ENCODE measurements around the gene SBF1. TPM values are rescaled to one million over a fixed set of nuclear protein-coding genes. Genes with fewer than 3 reads are reported as not detected.

Gene SBF1
- total and polyA plus RNA-seq, 2 experiments from 2014 or later = 25.2 to 92.0 TPM

DNA sequence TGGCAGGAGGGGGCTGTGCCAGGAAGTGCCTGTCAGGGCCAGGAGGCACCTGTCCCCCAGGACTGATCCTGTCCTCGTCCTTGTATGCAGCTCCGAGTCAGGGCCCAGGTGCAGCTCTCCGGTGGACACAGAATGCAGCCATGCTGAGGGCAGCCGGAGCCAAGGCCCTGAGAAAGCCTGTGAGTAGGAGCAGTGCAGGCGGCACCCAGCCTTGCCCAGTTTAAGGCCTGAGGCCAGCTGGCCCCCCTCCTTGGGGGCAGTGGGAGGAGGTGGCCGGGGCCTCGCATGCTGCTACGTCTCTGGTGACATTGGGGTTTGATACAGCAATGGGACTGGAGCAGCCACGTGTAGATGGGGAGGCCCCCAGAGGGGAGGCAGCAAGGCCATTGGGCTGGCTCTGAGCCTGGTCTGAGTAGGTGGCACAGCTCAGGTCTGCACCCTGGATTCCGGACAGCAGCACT is 34.9 kb downstream of the SBF1 start:
- Histone ChIP-seq H3K27ac (no peak overlapping the region), H3K36me3 (ENCODE audit: low read depth) (no peaks in the 10 kb centered on the region), H3K4me3 (no peak overlapping the region), H3K4me2 (ENCODE audit: unreplicated experiment) (no peak overlapping the region), H3K9me3 (ENCODE audit: low read depth) (no peaks in the 10 kb centered on the region), H3K9ac (no peak overlapping the region), H3K4me1 (ENCODE audit: insufficient read depth) (no peaks in the 10 kb centered on the region), H3K79me2 (ENCODE audit: insufficient read depth) (no peaks in the 10 kb centered on the region), H3K27me3 (replicated peaks; ENCODE audit: insufficient read depth) (no peaks in the 10 kb centered on the region), H2AFZ (no peak overlapping the region), H3F3A (ENCODE audit: insufficient read depth) (no peaks in the 10 kb centered on the region), H4K20me1 (ENCODE audit: insufficient read depth) (no peaks in the 10 kb centered on the region), H3K9me2 (ENCODE audit: insufficient read depth) (no peaks in the 10 kb centered on the region)
- TF ChIP-seq EZH2 (IDR thresholded peaks at IDR 0.05; ENCODE audit: insufficient read depth, poor library complexity, severe bottlenecking) = no peak
- no peak for TF ChIP-seq EZH2phosphoT487 (IDR thresholded peaks at IDR 0.05; ENCODE audit: insufficient read depth, low read depth)
- WGBS, 2 experiments (ENCODE audit: low coverage in 1 of 2, low lambda C conversion rate in 2 of 2, missing lambda C conversion rate in 2 of 2) = 83 to 84% methylated on average over 10 of the region's 10 CpGs
- no peak for DNase-seq
- in situ Hi-C loops (cut with MboI) = no loop called here

DNA sequence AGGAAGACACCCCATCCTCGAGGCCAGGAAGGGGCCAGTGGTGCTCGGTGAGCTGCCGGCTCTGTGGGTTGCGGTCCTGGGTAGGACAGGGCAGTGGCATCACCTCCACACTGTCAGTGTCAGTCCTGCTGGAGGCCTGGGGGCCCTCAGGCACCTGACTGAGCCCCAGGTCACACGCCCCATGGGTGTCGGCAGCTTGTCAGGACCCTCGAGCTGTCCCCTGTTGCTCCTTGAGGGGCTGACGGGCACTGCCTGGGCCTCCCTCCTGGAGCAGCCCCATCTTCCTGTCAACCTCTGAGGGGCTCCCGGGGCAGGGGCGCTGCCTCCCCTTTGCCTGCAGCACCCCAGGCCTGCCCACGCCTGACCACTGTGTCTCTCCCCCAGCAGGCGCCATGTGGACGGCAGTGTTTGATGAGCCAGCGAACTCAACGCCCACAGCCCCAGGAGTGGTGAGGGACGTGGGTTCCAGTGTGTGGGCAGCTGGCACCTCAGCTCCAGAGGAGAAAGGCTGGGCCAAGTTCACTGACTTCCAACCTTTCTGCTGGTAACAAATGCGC is 35.4 kb downstream of the SBF1 start:
- no peaks in the 10 kb centered on the region for H3K9me2 ChIP-seq (ENCODE audit: insufficient read depth)
- TF ChIP-seq EZH2phosphoT487 (IDR thresholded peaks at IDR 0.05; ENCODE audit: insufficient read depth, low read depth) = no peak
- TF ChIP-seq EZH2 (IDR thresholded peaks at IDR 0.05; ENCODE audit: insufficient read depth, poor library complexity, severe bottlenecking) = no peak
- WGBS, 2 experiments (ENCODE audit: low coverage in 1 of 2, low lambda C conversion rate in 2 of 2, missing lambda C conversion rate in 2 of 2) = 84 to 85% methylated on average over 14 to 15 of the region's 17 CpGs
- H4K20me1 ChIP-seq (ENCODE audit: insufficient read depth) = no peaks in the 10 kb centered on the region
- H3K27me3 ChIP-seq (replicated peaks; ENCODE audit: insufficient read depth) = no peaks in the 10 kb centered on the region
- H2AFZ ChIP-seq = no peak overlapping the region
- no peak overlapping the region for H3K9ac ChIP-seq
- in situ Hi-C loops (cut with MboI) = no loop called here
- H3K79me2 ChIP-seq (ENCODE audit: insufficient read depth) = no peaks in the 10 kb centered on the region
- H3F3A ChIP-seq (ENCODE audit: insufficient read depth) = no peaks in the 10 kb centered on the region
- DNase-seq = no peak
- H3K36me3 ChIP-seq (ENCODE audit: low read depth) = no peaks in the 10 kb centered on the region
- no peaks in the 10 kb centered on the region for H3K9me3 ChIP-seq (ENCODE audit: low read depth)
- no peak overlapping the region for H3K27ac ChIP-seq
- no peak overlapping the region for H3K4me2 ChIP-seq (ENCODE audit: unreplicated experiment)
- no peak overlapping the region for H3K4me3 ChIP-seq
- no peaks in the 10 kb centered on the region for H3K4me1 ChIP-seq (ENCODE audit: insufficient read depth)

DNA sequence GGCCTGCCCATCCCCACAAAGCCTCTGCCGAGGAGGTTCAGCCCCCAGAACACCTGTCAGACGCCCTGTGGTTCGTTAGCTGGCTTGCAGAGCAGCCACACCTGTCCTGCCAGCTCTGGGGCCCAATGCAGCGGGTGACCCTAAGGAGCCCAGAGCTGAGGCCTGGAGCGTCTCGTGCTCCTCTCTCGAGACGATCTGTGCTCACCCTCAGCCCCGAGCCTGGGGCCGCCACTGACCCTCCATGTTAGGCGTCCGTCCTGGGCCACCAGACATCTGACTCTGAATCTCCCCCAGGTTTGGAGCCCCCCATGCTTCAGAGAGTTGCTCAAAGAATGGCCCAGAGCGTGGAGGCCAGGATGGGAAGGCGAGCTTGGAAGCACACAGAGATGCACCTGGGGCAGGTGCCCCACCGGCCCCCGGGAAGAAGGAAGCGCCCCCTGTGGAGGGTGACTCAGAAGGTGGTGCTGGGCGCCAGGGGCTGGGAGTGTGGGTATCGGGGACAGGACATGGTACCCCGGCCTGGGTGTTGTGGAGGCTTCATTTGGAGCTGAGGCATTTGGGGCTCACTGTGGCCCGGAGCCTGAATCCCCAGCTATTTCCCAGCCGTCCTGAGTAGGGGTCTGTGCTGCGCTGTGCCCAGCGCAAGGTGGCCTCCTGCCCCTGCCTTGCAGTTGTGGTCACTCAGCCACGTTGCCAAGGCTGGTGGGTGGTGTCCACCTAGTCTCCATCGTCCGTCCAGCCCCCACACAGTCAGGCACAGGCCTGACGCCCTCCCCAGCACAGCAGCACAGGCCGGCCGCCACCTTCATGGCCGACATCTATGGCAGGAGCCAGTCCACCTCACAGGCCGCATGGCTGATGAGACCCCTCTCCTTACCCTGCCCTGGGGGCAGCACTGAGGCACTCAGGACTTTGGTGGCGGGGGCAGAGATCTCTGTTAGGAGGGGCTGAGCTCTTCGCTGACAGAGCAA is 36.2 kb downstream of the SBF1 start:
- TF ChIP-seq EZH2phosphoT487 (IDR thresholded peaks at IDR 0.05; ENCODE audit: insufficient read depth, low read depth) = no peak
- TF ChIP-seq EZH2 (IDR thresholded peaks at IDR 0.05; ENCODE audit: insufficient read depth, poor library complexity, severe bottlenecking) = no peak
- in situ Hi-C loops (cut with MboI) = no loop called here
- no peak overlapping the region for H2AFZ ChIP-seq
- H3K79me2 ChIP-seq (ENCODE audit: insufficient read depth) = no peaks in the 10 kb centered on the region
- no peak overlapping the region for H3K4me3 ChIP-seq
- no peaks in the 10 kb centered on the region for H3F3A ChIP-seq (ENCODE audit: insufficient read depth)
- H3K36me3 ChIP-seq (ENCODE audit: low read depth) = no peaks in the 10 kb centered on the region
- DNase-seq = no peak
- H4K20me1 ChIP-seq (ENCODE audit: insufficient read depth) = no peaks in the 10 kb centered on the region
- no peak overlapping the region for H3K4me2 ChIP-seq (ENCODE audit: unreplicated experiment)
- WGBS, 2 experiments (ENCODE audit: low coverage in 1 of 2, low lambda C conversion rate in 2 of 2, missing lambda C conversion rate in 2 of 2) = 84 to 89% methylated on average over 29 to 34 of the region's 34 CpGs
- no peaks in the 10 kb centered on the region for H3K4me1 ChIP-seq (ENCODE audit: insufficient read depth)
- no peak overlapping the region for H3K27ac ChIP-seq
- H3K27me3 ChIP-seq (replicated peaks; ENCODE audit: insufficient read depth) = no peaks in the 10 kb centered on the region
- H3K9me2 ChIP-seq (ENCODE audit: insufficient read depth) = no peaks in the 10 kb centered on the region
- H3K9me3 ChIP-seq (ENCODE audit: low read depth) = no peaks in the 10 kb centered on the region
- H3K9ac ChIP-seq = no peak overlapping the region

DNA sequence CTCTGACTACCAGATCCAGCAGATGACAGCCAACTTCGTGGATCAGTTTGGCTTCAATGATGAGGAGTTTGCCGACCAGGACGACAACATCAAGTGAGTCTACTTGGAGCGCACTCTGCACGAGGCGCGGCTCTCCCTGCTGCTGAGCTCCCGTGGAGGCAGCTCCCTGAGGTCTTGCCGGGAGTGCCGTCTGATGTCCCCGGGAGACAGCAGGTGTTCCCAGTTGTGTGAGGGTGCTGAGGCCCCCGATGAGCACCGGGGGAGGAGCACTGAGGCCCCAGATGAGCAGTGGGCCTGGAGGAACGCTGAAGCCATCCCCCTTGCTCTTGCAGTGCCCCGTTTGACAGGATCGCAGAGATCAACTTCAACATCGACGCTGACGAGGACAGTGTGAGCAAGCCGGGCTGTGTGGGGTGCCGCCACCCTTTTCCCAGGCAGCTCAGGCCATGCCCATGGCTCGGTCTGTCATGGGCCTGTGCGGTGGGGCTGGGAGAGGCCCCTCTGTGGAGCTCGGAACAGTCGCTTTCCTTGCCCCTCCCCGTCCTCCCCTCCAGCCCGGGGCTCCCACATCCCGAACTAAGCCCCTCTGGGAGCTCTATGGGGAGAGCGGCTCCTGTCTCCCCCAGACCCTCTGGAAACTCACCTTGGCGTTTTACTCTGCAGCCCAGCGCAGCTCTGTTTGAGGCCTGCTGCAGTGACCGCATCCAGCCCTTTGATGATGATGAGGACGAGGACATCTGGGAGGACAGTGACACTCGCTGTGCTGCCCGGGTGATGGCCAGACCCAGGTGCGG is 37.1 kb downstream of the SBF1 start:
- Histone ChIP-seq H3K36me3 (ENCODE audit: low read depth) (no peaks in the 10 kb centered on the region), H3K4me2 (ENCODE audit: unreplicated experiment) (no peak overlapping the region), H3K27ac (no peak overlapping the region), H2AFZ (no peak overlapping the region), H3K9ac (no peak overlapping the region), H3K4me3 (no peak overlapping the region), H3K79me2 (ENCODE audit: insufficient read depth) (no peaks in the 10 kb centered on the region), H4K20me1 (ENCODE audit: insufficient read depth) (no peaks in the 10 kb centered on the region), H3K9me3 (ENCODE audit: low read depth) (no peaks in the 10 kb centered on the region), H3K27me3 (replicated peaks; ENCODE audit: insufficient read depth) (no peaks in the 10 kb centered on the region), H3K9me2 (ENCODE audit: insufficient read depth) (no peaks in the 10 kb centered on the region), H3K4me1 (ENCODE audit: insufficient read depth) (no peaks in the 10 kb centered on the region), H3F3A (ENCODE audit: insufficient read depth) (no peaks in the 10 kb centered on the region)
- no peak for DNase-seq
- in situ Hi-C loops (cut with MboI) = no loop called here
- TF ChIP-seq EZH2 (IDR thresholded peaks at IDR 0.05; ENCODE audit: insufficient read depth, poor library complexity, severe bottlenecking) (no peak), EZH2phosphoT487 (IDR thresholded peaks at IDR 0.05; ENCODE audit: insufficient read depth, low read depth) (no peak)
- 89% methylated on average over 31 to 35 of the region's 36 CpGs for WGBS, 2 experiments (ENCODE audit: low coverage in 1 of 2, low lambda C conversion rate in 2 of 2, missing lambda C conversion rate in 2 of 2)

Data from GM23248 (cell line).